ENCODE data around the gene SLC1A1.

The SLC1A1 gene

DNA sequence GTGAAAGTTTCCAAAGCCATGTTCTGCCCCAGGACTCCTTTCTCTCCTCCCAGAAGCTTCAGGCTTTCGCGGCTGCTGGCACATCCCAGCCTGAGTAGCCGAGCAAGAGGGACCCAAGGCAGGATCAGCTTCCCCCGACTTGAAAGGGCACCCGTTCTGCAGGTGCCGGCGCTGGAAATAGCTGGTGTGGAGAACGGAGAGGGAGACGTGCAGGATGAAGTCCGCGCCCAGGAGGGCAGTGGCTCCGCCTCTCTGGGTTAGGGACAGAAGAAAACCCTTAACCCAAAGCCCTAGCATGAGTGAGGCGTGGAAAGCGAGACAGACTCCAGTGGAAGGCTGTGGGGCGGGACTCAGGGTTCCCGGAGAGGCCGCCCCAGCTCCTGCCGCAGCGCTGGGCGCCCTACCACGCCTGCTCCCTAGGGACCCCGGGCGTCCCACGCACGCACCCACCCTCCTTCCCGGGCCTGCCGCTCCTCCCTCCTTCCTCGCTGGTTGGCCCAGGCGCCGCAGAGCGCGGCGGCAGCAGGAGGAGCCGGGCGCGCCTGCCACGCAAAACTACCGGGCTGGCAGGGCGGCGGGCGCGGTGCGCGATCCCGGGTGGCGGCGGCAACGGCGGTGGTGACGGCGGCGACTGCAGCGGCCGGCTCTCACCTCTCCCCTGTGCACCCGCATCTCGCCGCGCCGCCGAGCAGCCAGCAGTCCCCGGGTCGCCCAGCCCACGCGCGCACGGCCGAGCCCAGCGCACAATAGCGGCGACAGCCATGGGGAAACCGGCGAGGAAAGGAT, at the start of gene SLC1A1:
Gene SLC1A1, plus strand, starts transcription at position 550 of the 786 bp plus-strand sequence. Its CDS starts 212 bp downstream, at position 762.
- peak; percentile 57 for DNase-seq (ENCODE audit: low read depth)

DNA sequence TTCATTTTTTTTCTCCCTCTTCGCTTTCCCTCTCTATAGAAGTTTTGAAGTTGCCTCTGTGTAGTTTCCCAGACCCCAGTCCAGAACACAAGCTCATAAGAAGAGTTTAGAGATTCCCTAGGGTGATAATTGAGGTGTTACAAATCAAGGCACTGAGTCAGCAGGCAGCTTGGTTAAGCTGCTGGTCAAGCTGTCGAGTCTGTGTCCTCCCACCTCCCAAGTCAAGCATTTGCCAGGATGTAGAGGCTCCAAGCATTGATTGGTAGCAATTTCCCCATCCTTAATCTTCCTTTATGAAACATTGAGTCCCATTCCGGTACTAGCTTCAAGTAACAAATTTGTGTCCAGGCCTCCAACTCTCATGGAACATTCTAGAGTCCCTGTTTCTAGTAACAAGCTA, 47.5 kb upstream of the SLC1A1 start:
- DNase-seq (ENCODE audit: low read depth): peak; percentile 16

DNA sequence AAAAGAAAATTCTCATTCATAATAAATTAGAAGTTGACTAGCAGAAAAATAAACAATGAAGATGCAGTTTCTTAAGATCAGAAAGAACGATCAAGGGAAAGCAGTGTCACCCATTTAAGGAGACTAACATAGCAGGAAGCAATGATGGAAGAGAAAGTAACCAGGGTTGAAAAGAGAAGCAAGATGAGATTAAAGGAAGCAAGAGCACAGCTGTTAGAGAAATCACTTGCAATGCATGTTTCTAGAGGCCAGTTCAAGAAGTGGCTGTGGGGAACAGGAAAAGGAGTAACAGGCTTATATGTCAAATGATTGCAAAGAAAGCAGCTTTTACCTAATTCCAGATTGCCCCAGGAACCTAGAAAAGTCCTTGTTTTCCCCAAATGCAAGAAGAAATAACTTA, 46.8 kb upstream of the SLC1A1 start:
- no peak for DNase-seq (ENCODE audit: low read depth)

DNA sequence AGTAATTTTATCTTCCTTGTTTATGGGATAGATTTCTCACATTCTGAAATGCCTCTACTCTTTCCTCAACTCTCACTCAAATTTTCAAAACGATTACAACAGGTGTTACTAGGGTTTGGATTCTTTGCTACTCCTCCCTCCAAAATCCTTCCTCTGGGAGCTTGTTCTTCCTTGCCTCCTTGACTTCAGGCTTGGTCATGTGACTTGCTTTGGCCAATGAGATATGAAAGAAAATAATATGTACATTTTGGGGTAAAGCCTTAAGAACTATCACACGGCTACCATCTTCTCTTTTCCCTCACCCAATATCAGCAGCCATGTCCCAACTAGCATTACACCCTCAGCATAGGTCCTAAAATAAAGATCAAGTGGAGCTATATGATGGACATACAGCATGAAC, 28.8 kb upstream of the SLC1A1 start:
- DNase-seq (ENCODE audit: low read depth): no peak

DNA sequence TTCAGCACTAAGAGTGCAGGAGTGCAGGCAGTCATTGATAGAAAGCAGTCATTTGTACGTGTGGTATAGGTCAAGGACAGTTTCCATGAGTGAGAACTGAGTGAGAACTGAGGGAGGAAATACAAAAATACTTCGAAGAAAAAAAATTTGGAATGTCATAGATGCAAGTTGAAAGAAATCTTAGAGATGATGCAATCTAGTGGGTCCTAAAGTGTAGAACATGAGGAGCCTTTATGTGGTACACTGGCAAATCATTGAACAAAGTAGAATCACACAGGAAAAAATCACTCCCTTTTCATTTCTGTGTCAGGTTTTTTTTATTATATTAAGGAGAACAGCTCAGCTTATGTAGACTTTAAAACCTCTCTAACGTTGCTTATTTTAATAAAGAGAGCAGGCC, 26.4 kb upstream of the SLC1A1 start:
- DNase-seq (ENCODE audit: low read depth): no peak

DNA sequence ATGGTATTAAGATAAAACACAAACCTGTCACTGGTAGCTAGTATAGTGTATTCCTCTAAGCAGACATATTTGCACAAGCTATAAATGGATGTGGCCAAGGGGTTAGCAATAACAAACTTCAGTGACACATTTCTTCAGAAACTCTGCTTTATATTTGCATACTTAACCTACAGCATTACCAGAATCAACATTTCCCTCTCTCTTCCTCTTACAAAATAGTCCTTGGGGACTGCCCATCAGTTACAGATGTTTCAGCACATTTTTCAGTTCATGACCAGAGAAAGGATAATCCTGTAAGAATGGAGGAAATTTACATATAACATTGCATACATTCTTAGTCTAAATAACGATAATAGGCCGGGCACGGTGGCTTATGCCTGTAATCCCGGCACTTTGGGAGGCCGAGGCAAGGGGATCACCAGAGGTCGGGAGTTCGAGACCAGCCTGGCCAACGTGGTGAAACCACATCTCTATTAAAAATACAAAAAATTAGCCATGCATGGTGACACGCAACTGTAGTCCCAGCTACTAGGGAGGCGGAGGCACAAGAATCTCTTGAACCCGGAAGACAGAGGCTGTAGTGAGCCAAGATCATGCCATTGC, 25.3 kb upstream of the SLC1A1 start:
- no peak for DNase-seq (ENCODE audit: low read depth)

DNA sequence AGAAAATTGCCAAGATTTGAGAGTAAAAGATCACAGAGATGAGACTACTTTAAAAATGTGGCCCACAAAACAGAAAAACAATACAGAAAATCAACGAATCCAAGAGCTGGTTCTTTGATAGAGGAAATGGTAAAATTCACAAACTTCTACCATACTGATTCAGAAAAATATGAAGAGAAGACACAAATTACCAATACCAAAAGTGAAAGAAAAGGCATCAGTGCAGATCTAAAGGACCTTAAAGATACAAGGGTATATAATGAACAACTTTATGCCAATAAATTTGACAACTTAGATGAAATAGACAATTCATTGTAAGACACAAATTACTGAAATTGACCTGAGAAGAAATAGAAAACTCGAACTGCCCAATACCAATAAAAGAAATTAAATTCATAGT, 24.4 kb upstream of the SLC1A1 start:
- DNase-seq (ENCODE audit: low read depth): no peak

DNA sequence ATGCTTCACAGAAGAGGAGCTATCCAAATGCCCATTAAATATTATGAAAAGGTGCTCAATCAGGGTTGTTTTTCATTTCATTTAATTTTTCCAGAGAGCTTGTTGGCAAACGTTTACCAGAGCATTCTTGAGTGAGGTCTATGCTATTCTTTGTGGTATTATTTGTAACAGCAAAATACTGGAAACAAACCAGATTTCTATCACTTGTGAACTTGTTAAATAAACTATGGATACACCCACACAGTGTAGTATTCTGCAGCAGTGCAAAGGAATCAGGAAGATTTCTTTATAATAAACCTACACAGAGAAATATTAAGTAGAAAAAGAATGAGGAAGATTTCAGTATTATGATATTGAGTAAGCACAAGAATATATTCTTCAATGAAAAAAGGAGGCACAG, 15.0 kb upstream of the SLC1A1 start:
- peak; percentile 6 for DNase-seq (ENCODE audit: low read depth)

DNA sequence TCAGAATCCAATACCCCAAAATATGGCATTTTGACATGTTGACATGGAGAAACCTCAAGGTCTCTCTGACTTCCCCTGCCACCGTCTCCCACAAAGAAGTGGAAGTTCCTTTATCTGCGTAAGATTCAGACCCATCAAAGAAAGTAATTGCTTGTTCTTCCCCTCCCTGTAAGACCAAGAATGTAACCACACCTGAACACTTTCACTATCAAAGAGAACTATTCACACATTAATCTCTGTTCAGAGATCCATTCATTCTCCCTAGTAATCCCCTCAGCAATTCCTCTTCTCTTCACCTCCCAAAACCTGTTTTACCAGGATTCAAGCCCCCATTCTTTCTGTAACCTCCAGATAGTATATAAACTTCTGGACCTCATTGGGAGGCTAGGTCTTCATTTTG, 4.1 kb upstream of the SLC1A1 start:
- DNase-seq (ENCODE audit: low read depth): no peak

DNA sequence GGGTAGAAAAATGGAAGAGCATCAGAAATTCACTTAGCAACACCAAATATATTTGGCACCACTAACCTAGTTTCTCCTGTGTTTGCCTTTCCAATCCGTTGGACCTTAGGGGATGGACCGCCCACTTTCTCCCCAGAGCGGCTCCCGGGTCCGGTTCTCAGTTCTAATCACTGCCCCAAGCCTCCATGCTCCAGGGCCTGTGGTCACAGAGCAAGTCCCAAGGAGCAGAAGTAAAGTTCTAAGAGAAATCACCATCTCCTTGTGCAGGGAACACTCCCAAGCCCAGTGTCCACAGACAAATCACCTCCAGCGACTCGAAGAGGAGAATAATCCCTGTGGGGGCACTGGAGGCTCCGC, 728 bp upstream of the SLC1A1 start:
- DNase-seq (ENCODE audit: low read depth): no peak

DNA sequence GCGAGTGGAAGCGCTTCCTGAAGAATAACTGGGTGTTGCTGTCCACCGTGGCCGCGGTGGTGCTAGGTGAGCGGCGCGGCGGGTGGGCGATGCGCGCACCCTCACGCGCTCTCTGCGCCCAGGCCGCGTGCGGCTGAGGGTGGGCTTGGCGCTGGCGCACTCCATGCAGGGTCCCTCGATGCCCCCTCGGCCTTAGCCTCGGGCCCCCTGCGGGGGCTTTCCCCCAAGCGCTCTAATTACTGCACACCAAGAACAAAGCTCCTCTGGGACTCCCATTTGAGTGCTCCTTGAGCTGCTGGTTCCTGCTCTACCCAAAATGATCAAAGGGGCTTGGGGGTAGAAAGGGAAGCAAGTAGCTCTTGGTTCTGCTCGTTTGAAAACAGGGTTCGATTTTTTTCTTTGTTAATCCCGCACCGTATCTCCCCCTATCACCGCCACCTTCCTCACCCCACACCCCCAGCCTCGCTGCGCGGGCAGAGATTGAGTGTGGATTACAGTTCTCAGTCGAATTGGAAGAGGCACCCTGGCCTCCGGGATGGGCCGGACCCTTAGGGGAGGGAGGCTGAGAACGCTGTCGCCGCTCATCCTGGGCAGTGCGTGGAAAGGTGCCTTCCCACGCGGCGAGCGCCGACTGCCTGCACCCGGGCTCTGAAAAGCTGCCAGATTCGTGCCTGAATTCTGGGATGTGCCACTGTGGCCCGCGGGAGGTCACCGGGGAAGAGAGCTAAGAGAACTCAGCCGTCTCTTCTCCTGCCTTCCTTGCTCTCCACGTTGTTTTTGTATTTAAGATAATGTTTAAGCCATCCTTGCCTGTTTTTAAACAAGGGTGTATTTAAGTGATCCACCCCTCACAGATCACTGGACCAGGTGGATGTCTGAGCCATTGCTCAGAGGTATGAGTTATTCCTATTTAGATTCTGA, 697 bp downstream of the SLC1A1 start:
- no peak for DNase-seq (ENCODE audit: low read depth)

DNA sequence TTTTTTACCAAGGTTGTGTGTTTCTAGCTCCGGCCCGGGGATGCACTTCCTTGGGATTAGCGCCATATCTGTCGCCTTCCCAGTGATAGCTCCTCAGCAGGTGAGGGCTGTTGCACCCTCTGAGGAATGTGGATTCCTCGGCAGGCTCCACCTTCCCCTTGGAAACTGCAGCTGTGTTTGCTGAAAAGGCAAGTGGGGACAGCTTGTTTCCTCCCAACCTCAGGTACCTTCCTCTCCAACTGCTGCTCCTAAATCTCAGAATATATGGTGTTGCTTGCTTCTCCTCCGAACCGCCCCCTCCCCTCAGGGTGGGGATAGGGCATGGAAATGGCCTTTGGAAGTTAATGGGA, 1.3 kb downstream of the SLC1A1 start:
- no peak for DNase-seq (ENCODE audit: low read depth)

DNA sequence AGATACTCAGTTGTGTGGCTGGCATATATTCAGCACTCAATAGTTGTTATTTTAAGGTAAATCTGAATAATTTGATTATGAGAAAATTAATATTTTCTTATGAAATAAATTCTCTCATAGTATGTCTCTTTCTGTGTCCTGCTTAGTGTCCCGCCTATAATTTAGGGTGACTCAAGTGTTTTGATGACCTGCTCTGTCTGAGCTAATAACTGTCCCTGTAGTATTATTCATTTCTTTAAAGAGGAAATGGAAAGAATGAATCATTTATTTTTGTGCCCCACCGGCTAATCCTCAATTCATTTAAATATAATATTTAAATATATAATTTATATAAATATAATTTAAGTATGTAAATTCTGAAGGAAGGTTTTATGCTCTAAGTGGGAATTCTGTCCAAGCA, 4.1 kb downstream of the SLC1A1 start:
- DNase-seq (ENCODE audit: low read depth): no peak

DNA sequence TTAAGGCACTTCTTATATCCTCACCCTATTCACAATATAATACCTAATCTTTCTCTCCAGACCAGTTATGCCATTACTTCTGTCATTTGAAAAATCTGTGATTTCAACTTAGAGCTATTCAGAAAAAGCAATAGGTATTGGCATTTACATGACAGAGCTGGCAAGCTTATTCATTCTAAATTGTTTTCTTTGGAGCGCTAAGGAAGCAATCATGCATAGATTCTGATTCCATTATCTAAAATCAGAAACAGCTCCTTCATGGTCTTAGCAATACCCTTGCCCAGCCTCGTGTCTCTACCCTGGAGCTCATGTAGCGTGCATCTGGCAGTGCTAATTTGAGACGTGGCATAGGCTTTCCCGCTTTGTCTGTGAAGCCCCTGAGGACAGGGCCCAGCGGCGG, 4.5 kb downstream of the SLC1A1 start:
- no peak for DNase-seq (ENCODE audit: low read depth)

DNA sequence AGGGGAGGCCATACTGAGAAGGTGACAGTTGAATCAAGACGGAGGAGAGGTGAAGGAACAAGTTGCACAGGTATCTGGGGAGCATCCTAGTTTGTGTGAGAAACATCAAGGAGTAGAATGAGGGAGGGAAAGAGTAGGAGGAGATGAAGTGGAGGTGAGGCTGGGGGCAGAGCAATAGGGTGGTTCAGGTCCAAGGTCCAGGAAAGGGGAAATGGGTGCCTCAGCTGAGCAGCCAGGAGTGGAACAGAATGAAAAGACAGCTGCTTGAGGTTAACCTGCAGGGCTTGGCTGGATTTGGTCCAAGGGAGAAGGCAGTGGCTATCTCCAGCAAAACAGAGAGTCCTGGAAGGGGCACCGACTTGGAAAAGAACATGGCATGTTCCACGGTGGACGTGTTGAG, 5.3 kb downstream of the SLC1A1 start:
- DNase-seq (ENCODE audit: low read depth): no peak

DNA sequence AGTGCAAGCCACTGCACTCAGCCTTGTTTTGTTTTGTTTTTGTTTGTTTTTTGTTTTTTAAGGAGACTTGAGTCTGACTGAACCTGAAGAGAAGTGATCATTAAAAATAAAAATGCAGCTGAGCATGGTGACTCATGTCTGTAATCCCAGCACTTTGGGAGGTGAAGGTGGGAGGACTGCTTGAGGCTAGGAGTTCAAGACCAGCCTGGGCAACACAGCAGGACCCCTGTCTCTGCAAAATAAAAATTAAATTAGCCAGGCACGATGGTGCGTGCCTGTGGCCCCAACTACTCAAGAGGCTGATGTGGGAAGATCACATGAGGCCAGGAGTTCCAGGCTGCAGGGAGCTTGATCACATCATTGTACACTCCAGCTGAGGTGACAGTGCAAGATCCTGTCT, 6.2 kb downstream of the SLC1A1 start:
- DNase-seq (ENCODE audit: low read depth): no peak

DNA sequence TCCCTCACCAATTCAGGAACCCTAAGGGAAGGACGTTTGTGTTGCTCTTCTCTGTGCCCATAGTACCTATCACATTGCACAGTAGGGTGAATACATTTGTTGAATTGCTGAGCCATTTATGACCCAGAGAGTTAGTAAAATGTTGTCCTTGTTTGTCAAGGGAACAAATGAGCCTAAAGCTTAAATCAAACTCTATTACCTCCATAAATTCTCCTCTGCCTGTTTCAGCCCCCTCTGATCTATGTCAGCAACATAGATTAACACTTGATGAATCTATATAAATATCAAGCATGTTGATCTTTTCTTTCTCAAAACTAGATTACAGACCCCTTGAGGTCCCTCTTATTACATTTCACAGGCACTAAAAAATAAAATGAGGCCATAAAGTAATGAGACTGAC, 7.1 kb downstream of the SLC1A1 start:
- DNase-seq (ENCODE audit: low read depth): no peak

DNA sequence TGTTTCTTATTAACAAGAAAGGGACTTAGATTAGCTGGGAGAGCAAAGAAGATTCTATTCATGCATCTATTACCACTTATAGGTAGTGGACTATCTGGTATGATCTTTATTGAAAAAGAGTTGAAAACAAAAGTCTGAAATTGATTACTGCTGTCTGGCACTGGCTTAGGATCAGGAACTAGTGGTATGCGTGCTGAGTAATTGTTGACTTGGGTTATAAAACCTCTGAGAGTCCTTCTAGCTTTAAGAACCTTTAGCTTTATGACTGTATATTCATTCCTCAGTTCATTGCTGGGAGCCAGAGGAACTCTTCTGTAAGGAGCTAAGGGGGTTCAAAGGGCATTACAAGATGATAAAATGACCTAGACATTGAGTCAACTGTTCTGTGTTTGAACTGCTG, 7.6 kb downstream of the SLC1A1 start:
- peak; percentile 51 for DNase-seq (ENCODE audit: low read depth)

DNA sequence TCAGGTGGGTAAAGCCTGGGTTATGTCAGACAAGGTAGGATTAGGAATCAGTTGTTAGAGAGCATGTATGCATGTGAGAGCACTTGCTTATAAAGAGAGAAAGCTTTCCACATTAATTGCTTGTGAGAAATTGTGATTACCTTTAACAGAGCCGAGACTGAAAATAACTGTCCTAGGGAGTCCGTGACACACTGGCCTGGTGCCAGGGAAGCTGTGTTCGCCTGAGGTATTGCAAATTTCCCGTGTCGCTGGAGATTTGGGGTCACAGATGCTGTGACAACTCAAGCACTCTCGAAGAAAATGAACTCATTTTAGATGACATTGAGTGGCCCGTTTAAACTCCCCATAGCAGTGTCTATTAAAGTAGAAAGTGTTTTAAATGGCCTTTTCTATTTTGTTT, 9.6 kb downstream of the SLC1A1 start:
- no peak for DNase-seq (ENCODE audit: low read depth)

DNA sequence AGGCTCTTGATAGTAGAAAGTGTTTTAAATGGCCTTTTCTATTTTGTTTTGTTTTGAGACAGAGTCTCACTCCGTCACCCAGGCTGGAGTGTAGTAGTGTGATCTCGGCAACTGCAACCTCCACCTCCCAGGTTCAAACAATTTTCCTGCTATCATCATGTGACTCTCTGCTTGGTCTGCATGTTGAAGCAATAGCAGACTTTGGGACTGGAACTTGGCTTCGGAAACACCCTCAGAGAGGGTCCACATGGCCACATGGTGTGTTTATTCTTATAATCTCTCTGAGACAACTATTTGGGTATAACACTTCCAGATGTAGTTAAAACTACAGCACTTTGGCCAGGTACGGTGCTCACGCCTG, 10.9 kb downstream of the SLC1A1 start:
- no peak for DNase-seq (ENCODE audit: low read depth)

DNA sequence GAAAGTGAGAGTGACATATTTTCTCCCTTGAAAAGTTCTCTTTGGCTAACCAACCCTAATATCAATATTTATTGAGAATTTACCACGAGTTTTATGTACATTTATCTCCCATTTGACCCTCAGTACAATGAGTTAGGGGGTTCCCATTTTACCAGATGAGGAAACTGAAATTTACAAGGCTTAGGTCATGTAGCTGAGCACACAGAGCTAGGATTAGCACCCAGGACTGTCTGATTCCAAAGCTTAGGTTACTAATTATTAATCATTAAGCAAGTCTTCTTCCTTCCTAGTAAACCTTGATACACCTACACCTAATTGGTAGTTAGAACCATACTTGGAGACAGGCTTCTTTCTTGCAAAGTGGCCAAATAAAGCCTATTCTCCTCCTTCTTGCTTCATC, 12.2 kb downstream of the SLC1A1 start:
- DNase-seq (ENCODE audit: low read depth): no peak

DNA sequence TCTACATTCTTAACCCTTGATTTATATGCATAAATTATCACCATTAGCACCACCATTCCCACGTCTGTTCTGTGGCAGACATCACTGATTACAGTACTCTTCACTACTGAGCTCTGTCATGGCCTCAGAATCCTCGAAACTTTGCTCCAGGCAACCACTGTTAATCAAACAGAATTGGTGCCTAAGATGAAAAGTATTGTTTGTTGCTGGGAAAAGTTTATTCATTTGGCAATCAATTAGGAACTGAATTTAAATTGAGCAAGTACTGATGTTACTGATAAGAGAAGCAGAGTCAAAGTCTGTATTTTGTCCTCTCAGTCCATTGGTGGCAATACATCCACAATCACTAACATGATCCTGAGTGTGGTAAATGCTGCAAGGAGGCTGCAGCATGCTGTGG, 12.8 kb downstream of the SLC1A1 start:
- DNase-seq (ENCODE audit: low read depth): no peak

DNA sequence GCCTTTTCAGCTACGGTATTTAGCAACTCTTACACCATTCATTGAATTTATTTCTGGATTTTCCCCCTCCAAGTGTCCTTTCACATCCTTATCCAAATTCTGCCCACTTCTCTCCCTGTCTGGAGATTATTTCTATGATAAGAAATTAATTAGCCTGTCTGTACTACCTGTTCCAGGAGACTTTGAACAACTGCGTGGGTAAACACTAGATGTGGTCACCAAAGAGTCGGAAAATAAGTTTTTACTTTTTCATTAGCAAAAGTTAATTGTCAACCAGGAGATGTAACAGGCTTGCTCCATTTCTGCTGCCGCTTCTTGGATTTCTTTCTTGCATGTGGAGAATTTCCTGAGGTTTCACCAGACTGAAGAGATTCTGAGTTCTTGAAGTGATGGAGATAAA, 14.0 kb downstream of the SLC1A1 start:
- no peak for DNase-seq (ENCODE audit: low read depth)

Measured in amniotic epithelial cell (primary cell).